HCT116 (cell line): ENCODE data around the gene LTBP1.

Experiments used
- CTCF ChIP-seq, 3 experiments: fragments of 200-600 bp in 1 of 3; sonication (generic) in 1 of 3; IDR thresholded peaks in 2 of 3; conservative IDR thresholded peaks in 1 of 3; 2 replicates each; pipeline ENCODE4 v1.5.1; 2012 to 2017; ENCODE audit warnings: low read depth in 2 of 3, low read length in 2 of 3, antibody characterized with exemption in 1 of 3, borderline replicate concordance in 1 of 3, control low read depth in 1 of 3, mild to moderate bottlenecking in 1 of 3, mixed read lengths in 1 of 3, mixed run types in 1 of 3, moderate library complexity in 1 of 3; ENCODE audit not compliant: insufficient read depth in 1 of 3
- MAX ChIP-seq: IDR thresholded peaks from 2 replicates; pipeline ENCODE4 v1.6.1; 2012
- POLR2A ChIP-seq: IDR thresholded peaks from 2 replicates; pipeline ENCODE4 v1.7.0; 2011; ENCODE audit warnings: borderline replicate concordance; ENCODE audit not compliant: insufficient read depth, insufficient read length; ENCODE audit errors: extremely low read depth
- POLR2AphosphoS5 ChIP-seq: IDR thresholded peaks from 2 replicates; pipeline ENCODE4 v1.6.1; 2011; ENCODE audit warnings: mild to moderate bottlenecking, low read depth, low read length, moderate library complexity
- RAD21 ChIP-seq: IDR thresholded peaks from 2 replicates; pipeline ENCODE4 v1.6.1; 2012; ENCODE audit warnings: low read depth, mild to moderate bottlenecking

GRCh38 chr2:33158482-33159003 lies 211.8 kb downstream of the LTBP1 start:
- TF ChIP-seq CTCF (IDR thresholded peaks at IDR 0.05 in 2 of 3, conservative IDR thresholded peaks at IDR 0.05 in 1 of 3; ENCODE audit: borderline replicate concordance in 1 of 3, insufficient read depth in 1 of 3, low read depth in 2 of 3, low read length in 2 of 3) (no peak), POLR2A (no peak), RAD21 (no peak), MAX (no peak), POLR2AphosphoS5 (no peak)
